ENCODE results near the gene DYNLT2. TPM values are rescaled to one million over a fixed set of nuclear protein-coding genes. Genes with fewer than 3 reads are reported as not detected.
A peak's percentile ranks its signal among the peaks of the same experiment; 100 is the strongest.

Gene DYNLT2
- total and polyA plus RNA-seq, 2 of the 13 experiments (the other 11 are each of a cell fraction or from before 2014, with no cell fraction given): 2.1 to 4.3 TPM

DNA sequence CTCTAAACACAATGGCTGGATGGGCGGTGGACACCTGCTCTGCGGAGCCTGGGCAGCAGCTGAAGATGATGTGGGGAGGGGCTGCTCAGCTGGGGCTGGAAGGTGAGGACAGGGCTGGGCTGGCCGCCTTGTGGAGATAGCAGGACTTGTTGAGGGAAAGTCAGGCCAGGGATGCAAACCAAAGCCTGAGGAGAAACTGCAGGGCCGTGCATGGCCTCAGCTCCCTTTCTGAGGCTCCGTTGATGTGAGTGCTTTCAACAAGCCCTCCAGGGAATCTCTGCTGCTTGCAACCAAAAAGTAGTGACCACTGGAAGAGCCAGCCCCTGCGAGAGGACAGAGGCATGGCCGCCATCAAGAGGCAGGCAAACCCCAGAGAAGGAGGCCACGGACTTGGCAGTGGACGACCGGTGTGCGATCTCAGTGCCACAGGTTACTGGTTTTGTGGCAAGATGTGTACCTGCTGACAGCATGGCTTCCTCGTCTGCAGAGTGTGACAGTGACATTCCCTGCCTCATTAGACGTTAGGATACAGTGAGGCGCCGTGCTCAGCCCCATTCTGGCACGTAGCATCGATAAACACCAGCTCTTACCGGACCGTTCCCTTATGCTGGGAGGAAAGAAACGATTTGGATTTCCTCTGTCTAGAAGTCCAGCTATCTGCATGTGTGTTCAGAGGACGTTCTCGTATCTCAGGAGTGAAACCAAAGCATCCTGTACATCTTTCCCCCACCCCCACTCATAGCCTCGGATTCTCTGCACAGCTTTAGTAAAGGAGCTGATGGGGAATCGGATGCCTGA, 38.0 kb upstream of the DYNLT2 start:
- intact Hi-C loops (cut with micrococcal nuclease; ENCODE audit: unreplicated experiment) (loop anchor here (1.0 kb wide), 2 partner anchors 94 to 832 kb away; no protein-coding TSS in a partner anchor), in situ Hi-C loops (cut with HindIII; ENCODE audit: extremely low pct_ligation_motif_present, low pct_unique_long_range_greater_than_20kb) (no loop called here)
- Histone ChIP-seq H3K79me2 (ENCODE audit: insufficient read depth, low read length) (peaks cover 16% of the 10 kb centered on the region), H3K4me1 (ENCODE audit: insufficient read depth, low read length) (peaks cover 49% of the 10 kb centered on the region), H3K4me3 (replicated peaks in 1 of 3; ENCODE audit: insufficient read depth in 1 of 3, low read depth in 2 of 3, low read length in 3 of 3) (peak overlapping the region; percentile 64 to 80 (median 65)), H3K4me2 (ENCODE audit: low read depth, low read length) (peak overlapping the region; percentile 93), H2AFZ (ENCODE audit: low read length) (peak overlapping the region; percentile 93), H3K36me3 (replicated peaks in 1 of 2; ENCODE audit: control insufficient read depth in 1 of 2, insufficient read depth in 2 of 2, low read length in 2 of 2) (no peaks in the 10 kb centered on the region), H3K27me3 (ENCODE audit: control insufficient read depth in 1 of 2, insufficient read depth in 2 of 2, low read length in 2 of 2) (no peaks in the 10 kb centered on the region), H3K9ac (ENCODE audit: insufficient read depth, low read depth, low read length) (peak overlapping the region; percentile 64), H3K27ac (ENCODE audit: extremely low read length, insufficient read depth, low read length) (peak overlapping the region; percentile 85), H3K9me3 (ENCODE audit: low read length) (no peaks in the 10 kb centered on the region), H4K20me1 (ENCODE audit: insufficient read depth, low read length) (no peaks in the 10 kb centered on the region)
- ChIA-PET POLR2A (interaction anchor here (0.5 to 3.9 kb wide), 22 partner anchors 9 to 764 kb away, joined by 3 to 198 read pairs (median 4); partner anchors contain the start of genes C6orf120, DYNLT2, ERMARD and FAM120B), CTCF (ENCODE audit: low intra/inter-chr PET ratio, low total read pairs) (interaction anchor here (0.7 to 1.9 kb wide), 4 partner anchors 10 to 741 kb away, joined by 3 to 15 read pairs (median 4); no protein-coding TSS in a partner anchor)
- TSS peak; percentile 60 for BruUV-seq (replicated peaks)
- 4% methylated on average over 21 of the region's 24 CpGs for WGBS (ENCODE audit: low lambda C conversion rate)
- ATAC-seq: peak; percentile 68
- peak; percentile 33 for DNase-seq (ENCODE audit: low spot score)
- no peak for FAIRE-seq
- TF ChIP-seq, protein P1, sequence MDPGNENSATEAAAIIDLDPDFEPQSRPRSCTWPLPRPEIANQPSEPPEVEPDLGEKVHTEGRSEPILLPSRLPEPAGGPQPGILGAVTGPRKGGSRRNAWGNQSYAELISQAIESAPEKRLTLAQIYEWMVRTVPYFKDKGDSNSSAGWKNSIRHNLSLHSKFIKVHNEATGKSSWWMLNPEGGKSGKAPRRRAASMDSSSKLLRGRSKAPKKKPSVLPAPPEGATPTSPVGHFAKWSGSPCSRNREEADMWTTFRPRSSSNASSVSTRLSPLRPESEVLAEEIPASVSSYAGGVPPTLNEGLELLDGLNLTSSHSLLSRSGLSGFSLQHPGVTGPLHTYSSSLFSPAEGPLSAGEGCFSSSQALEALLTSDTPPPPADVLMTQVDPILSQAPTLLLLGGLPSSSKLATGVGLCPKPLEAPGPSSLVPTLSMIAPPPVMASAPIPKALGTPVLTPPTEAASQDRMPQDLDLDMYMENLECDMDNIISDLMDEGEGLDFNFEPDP (CRISPR knock-in tag; conservative IDR thresholded peaks at IDR 0.05): no peak
- TF ChIP-seq NFIC (IDR thresholded peaks at IDR 0.05; ENCODE audit: low read length) (no peak), ZNF510 (CRISPR knock-in tag; IDR thresholded peaks at IDR 0.05; ENCODE audit: low read depth) (peak; percentile 36; the same call in 1 of the 2 replicates), ZNF256 (CRISPR knock-in tag; conservative IDR thresholded peaks at IDR 0.05) (0 out of 2 replicates have a peak, but pooled peaks have one; percentile 44), ZNF720 (CRISPR knock-in tag; IDR thresholded peaks at IDR 0.05) (no peak), ZNF550 (CRISPR knock-in tag; IDR thresholded peaks at IDR 0.05; ENCODE audit: borderline replicate concordance) (peak; percentile 73), IKZF4 (CRISPR knock-in tag; IDR thresholded peaks at IDR 0.05; ENCODE audit: borderline replicate concordance, low read depth, not compliant biosample characterization) (peak; percentile 39), PITX1 (CRISPR knock-in tag; IDR thresholded peaks at IDR 0.05) (no peak), HIVEP1 (CRISPR knock-in tag; IDR thresholded peaks at IDR 0.05) (no peak)
- TF ChIP-seq, protein P2, sequence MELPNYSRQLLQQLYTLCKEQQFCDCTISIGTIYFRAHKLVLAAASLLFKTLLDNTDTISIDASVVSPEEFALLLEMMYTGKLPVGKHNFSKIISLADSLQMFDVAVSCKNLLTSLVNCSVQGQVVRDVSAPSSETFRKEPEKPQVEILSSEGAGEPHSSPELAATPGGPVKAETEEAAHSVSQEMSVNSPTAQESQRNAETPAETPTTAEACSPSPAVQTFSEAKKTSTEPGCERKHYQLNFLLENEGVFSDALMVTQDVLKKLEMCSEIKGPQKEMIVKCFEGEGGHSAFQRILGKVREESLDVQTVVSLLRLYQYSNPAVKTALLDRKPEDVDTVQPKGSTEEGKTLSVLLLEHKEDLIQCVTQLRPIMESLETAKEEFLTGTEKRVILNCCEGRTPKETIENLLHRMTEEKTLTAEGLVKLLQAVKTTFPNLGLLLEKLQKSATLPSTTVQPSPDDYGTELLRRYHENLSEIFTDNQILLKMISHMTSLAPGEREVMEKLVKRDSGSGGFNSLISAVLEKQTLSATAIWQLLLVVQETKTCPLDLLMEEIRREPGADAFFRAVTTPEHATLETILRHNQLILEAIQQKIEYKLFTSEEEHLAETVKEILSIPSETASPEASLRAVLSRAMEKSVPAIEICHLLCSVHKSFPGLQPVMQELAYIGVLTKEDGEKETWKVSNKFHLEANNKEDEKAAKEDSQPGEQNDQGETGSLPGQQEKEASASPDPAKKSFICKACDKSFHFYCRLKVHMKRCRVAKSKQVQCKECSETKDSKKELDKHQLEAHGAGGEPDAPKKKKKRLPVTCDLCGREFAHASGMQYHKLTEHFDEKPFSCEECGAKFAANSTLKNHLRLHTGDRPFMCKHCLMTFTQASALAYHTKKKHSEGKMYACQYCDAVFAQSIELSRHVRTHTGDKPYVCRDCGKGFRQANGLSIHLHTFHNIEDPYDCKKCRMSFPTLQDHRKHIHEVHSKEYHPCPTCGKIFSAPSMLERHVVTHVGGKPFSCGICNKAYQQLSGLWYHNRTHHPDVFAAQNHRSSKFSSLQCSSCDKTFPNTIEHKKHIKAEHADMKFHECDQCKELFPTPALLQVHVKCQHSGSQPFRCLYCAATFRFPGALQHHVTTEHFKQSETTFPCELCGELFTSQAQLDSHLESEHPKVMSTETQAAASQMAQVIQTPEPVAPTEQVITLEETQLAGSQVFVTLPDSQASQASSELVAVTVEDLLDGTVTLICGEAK (IDR thresholded peaks at IDR 0.05): no peak
- TF ChIP-seq, protein P2 (CRISPR knock-in tag; IDR thresholded peaks at IDR 0.05): peak; percentile 30; the same call in 1 of the 2 replicates
- TF ChIP-seq, protein P3, sequence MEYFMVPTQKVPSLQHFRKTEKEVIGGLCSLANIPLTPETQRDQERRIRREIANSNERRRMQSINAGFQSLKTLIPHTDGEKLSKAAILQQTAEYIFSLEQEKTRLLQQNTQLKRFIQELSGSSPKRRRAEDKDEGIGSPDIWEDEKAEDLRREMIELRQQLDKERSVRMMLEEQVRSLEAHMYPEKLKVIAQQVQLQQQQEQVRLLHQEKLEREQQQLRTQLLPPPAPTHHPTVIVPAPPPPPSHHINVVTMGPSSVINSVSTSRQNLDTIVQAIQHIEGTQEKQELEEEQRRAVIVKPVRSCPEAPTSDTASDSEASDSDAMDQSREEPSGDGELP (IDR thresholded peaks at IDR 0.05; ENCODE audit: borderline replicate concordance, low read depth): peak; percentile 78; the same call in 1 of the 2 replicates

Measured in HepG2 (cell line).